Activated B cell treated with CpG ODN at 0.5 μM for 24 hours (primary cell): ENCODE results near the gene TMEM237. TPM values are rescaled to one million over a fixed set of nuclear protein-coding genes. Genes with fewer than 3 reads are reported as not detected.

ENCODE experiments used
- ATAC-seq: fragments of 200-7000 bp; cut with Tn5 transposase; one replicate; pipeline ENCODE4 v1.10.0; 2021; ENCODE audit warnings: low read depth, mild to moderate bottlenecking, moderate library complexity
- CTCF ChIA-PET: fragments of 350-600 bp; sonication (Branson Sonifier 250); formaldehyde crosslinking; loops from one replicate; lab custom pipeline; 2021; ENCODE audit warnings: antibody characterized with exemption; lab: Charles Lee
- POLR2A ChIA-PET: fragments of 350-600 bp; sonication (Branson Sonifier 250); formaldehyde crosslinking; loops from one replicate; lab custom pipeline; 2021; ENCODE audit warnings: antibody characterized with exemption; lab: Charles Lee
- DNase-seq: peaks from one replicate; pipeline ENCODE4 v3.0.0; 2022
- H3K27ac Mint-ChIP-seq: one replicate; pipeline ENCODE4 v1.8.0; 2020; ENCODE audit warnings: mixed read lengths
- H3K27me3 Mint-ChIP-seq: one replicate; pipeline ENCODE4 v1.8.0; 2021; ENCODE audit warnings: mixed read lengths
- H3K36me3 Mint-ChIP-seq: one replicate; pipeline ENCODE4 v1.8.0; 2021; ENCODE audit warnings: low read depth, mixed read lengths
- H3K4me1 Mint-ChIP-seq: one replicate; pipeline ENCODE4 v1.8.0; 2021; ENCODE audit warnings: mixed read lengths
- H3K4me3 Mint-ChIP-seq: one replicate; pipeline ENCODE4 v1.8.0; 2020; ENCODE audit warnings: mild to moderate bottlenecking, mixed read lengths
- H3K9me3 Mint-ChIP-seq: one replicate; pipeline ENCODE4 v1.8.0; 2020; ENCODE audit warnings: mixed read lengths
- CTCF ChIP-seq: fragments of 200-600 bp; IDR thresholded peaks from one replicate; pipeline ENCODE4 v1.8.0; 2022; ENCODE audit warnings: antibody characterized with exemption, mild to moderate bottlenecking
- intact Hi-C: fragments of 100-400 bp; cut with micrococcal nuclease; formaldehyde crosslinking; loops from one replicate; pipeline ENCODE4 v1.15.1; 2024
- total RNA-seq: library from RNA; stranded (reverse); gene quantifications from 2 replicates; pipeline ENCODE4 v1.2.3, GENCODE V29; 2022

TMEM237 gene
- 2.8 and 4.0 TPM in 2 replicates for total RNA-seq

- CTCF ChIA-PET: interaction anchor here (1.0 to 1.1 kb wide), 2 partner anchors 192 to 449 kb away, joined by 3 to 6 read pairs; partner anchors contain the start of genes STRADB and TRAK2
- peak within 1 kb of the TSS; percentile 91 for H3K27ac Mint-ChIP-seq
- DNase-seq: no peak
- peaks cover 5% of the 10 kb centered on the region for H3K36me3 Mint-ChIP-seq
- TF ChIP-seq CTCF: no peak
- intact Hi-C loops: loop anchor here (2.0 to 10.0 kb wide), 9 partner anchors 71 to 1594 kb away; partner anchors contain the start of genes BZW1, CYP20A1, HYCC2 and NDUFB3
- no peaks in the 10 kb centered on the region for H3K9me3 Mint-ChIP-seq
- ATAC-seq: peak; percentile 65
- H3K4me1 Mint-ChIP-seq: peaks cover 9% of the 10 kb centered on the region
- POLR2A ChIA-PET: interaction anchor here (0.6 to 1.9 kb wide), 7 partner anchors 137 to 779 kb away, joined by 3 to 13 read pairs (median 6); partner anchors contain the start of genes ALS2, CLK1, STRADB and TRAK2
- H3K27me3 Mint-ChIP-seq: no peaks in the 10 kb centered on the region
- H3K4me3 Mint-ChIP-seq: peak within 1 kb of the TSS; percentile 95
Observed at GRCh38 chr2:201643216-201643890, at the start of gene TMEM237. TSS of gene TMEM237 (minus strand) at chr2:201643503. CDS start at chr2:201643400, 103 bp downstream.

GRCh38 chr2:201685156-201685555 is 41.9 kb upstream of the TMEM237 start:
- no peak for TF ChIP-seq CTCF
- H3K27ac Mint-ChIP-seq: no peak overlapping the region
- no peaks in the 10 kb centered on the region for H3K4me1 Mint-ChIP-seq
- H3K36me3 Mint-ChIP-seq: no peaks in the 10 kb centered on the region
- intact Hi-C loops: no loop called here
- ATAC-seq (no peak), DNase-seq (no peak)
- no peak overlapping the region for H3K4me3 Mint-ChIP-seq
- peaks cover 21% of the 10 kb centered on the region for H3K27me3 Mint-ChIP-seq
- H3K9me3 Mint-ChIP-seq: no peaks in the 10 kb centered on the region
- ChIA-PET CTCF (no interaction called here), POLR2A (no interaction called here)

- Mint-ChIP-seq H3K4me3 (no peak overlapping the region), H3K27me3 (peaks cover 11% of the 10 kb centered on the region), H3K9me3 (no peaks in the 10 kb centered on the region), H3K4me1 (no peaks in the 10 kb centered on the region), H3K36me3 (no peaks in the 10 kb centered on the region), H3K27ac (no peak overlapping the region)
- TF ChIP-seq CTCF: no peak
- ChIA-PET POLR2A (no interaction called here), CTCF (no interaction called here)
- DNase-seq: no peak
- no peak for ATAC-seq
- intact Hi-C loops: loop anchor here (5.0 kb wide), 1 partner anchor 497 kb away; no protein-coding TSS in a partner anchor
Observed at GRCh38 chr2:201680743-201681142, 37.4 kb upstream of the TMEM237 start.

- ChIA-PET POLR2A (no interaction called here), CTCF (no interaction called here)
- TF ChIP-seq CTCF: no peak
- Mint-ChIP-seq H3K36me3 (no peaks in the 10 kb centered on the region), H3K27ac (no peak overlapping the region), H3K27me3 (peaks cover 5% of the 10 kb centered on the region), H3K9me3 (no peaks in the 10 kb centered on the region), H3K4me3 (no peak overlapping the region), H3K4me1 (no peaks in the 10 kb centered on the region)
- ATAC-seq (no peak), DNase-seq (no peak)
- intact Hi-C loops: no loop called here
Observed at GRCh38 chr2:201678401-201678800, 35.1 kb upstream of the TMEM237 start.

- ATAC-seq: no peak
- no peak for DNase-seq
- H3K9me3 Mint-ChIP-seq: no peaks in the 10 kb centered on the region
- CTCF ChIA-PET: no interaction called here
- H3K27ac Mint-ChIP-seq: no peak overlapping the region
- H3K4me1 Mint-ChIP-seq: no peaks in the 10 kb centered on the region
- no peak for TF ChIP-seq CTCF
- H3K27me3 Mint-ChIP-seq: peaks cover 7% of the 10 kb centered on the region
- intact Hi-C loops: no loop called here
- POLR2A ChIA-PET: no interaction called here
- H3K36me3 Mint-ChIP-seq: no peaks in the 10 kb centered on the region
- no peak overlapping the region for H3K4me3 Mint-ChIP-seq
Observed at GRCh38 chr2:201675454-201675853, 32.2 kb upstream of the TMEM237 start.
